Measurements from ENCODE around the gene ABLIM1.

Gene ABLIM1

GRCh38 chr10:114393482-114393881 lies 264.6 kb downstream of the ABLIM1 start:
- no peak overlapping the region for H3K4me3 ChIP-seq (ENCODE audit: low read length)
- TF ChIP-seq CTCF (conservative IDR thresholded peaks at IDR 0.05; ENCODE audit: low read depth, low read length), result no peak
- no peak for DNase-seq (ENCODE audit: low read depth)

GRCh38 chr10:114392112-114392835 lies 265.8 kb downstream of the ABLIM1 start:
- no peak for DNase-seq (ENCODE audit: low read depth)

GRCh38 chr10:114391599-114391998 lies 266.5 kb downstream of the ABLIM1 start:
- TF ChIP-seq CTCF (conservative IDR thresholded peaks at IDR 0.05; ENCODE audit: low read depth, low read length), result no peak
- no peak overlapping the region for H3K4me3 ChIP-seq (ENCODE audit: low read length)
- no peak for DNase-seq (ENCODE audit: low read depth)

More at GRCh38 chr10:114392112-114392835, 265.8 kb downstream of the ABLIM1 start:
- H3K4me3 ChIP-seq (ENCODE audit: low read length), result no peak overlapping the region
- no peak for TF ChIP-seq CTCF (conservative IDR thresholded peaks at IDR 0.05; ENCODE audit: low read depth, low read length)

GRCh38 chr10:114389426-114389825 lies 268.6 kb downstream of the ABLIM1 start:
- peak; percentile 61 for DNase-seq (ENCODE audit: low read depth)
- H3K4me3 ChIP-seq (ENCODE audit: low read length), result no peak overlapping the region
- no peak for TF ChIP-seq CTCF (conservative IDR thresholded peaks at IDR 0.05; ENCODE audit: low read depth, low read length)

GRCh38 chr10:114388275-114388674 lies 269.8 kb downstream of the ABLIM1 start:
- DNase-seq (ENCODE audit: low read depth), result no peak
- TF ChIP-seq CTCF (conservative IDR thresholded peaks at IDR 0.05; ENCODE audit: low read depth, low read length), result no peak
- no peak overlapping the region for H3K4me3 ChIP-seq (ENCODE audit: low read length)

- DNase-seq (ENCODE audit: low read depth), result no peak
- TF ChIP-seq CTCF (conservative IDR thresholded peaks at IDR 0.05; ENCODE audit: low read depth, low read length), result no peak
- H3K4me3 ChIP-seq (ENCODE audit: low read length), result no peak overlapping the region
Observed at GRCh38 chr10:114387784-114388183, 270.3 kb downstream of the ABLIM1 start.

GRCh38 chr10:114386452-114386851 lies 271.6 kb downstream of the ABLIM1 start:
- no peak for TF ChIP-seq CTCF (conservative IDR thresholded peaks at IDR 0.05; ENCODE audit: low read depth, low read length)
- DNase-seq (ENCODE audit: low read depth), result no peak
- no peak overlapping the region for H3K4me3 ChIP-seq (ENCODE audit: low read length)
